RWPE2 (cell line): ENCODE results near the gene MYL7.

Experiments used
- ATAC-seq: fragments of 200-7000 bp; cut with Tn5 transposase; 3 replicates; pipeline ENCODE4 v1.9.1; 2021; ENCODE audit warnings: low read depth
- DNase-seq: peaks from one replicate; pipeline ENCODE4 v3.0.0-alpha.2; 2020; ENCODE audit warnings: low spot score
- H3K27ac ChIP-seq: fragments of 450-650 bp; 2 replicates; pipeline ENCODE4 v1.5.1; 2017; ENCODE audit warnings: mild to moderate bottlenecking; ENCODE audit not compliant: poor library complexity, severe bottlenecking
- H3K27me3 ChIP-seq: fragments of 250-450 bp; sonication (Bioruptor Pico); 2 replicates; pipeline ENCODE4 v1.5.1; 2021; ENCODE audit warnings: mild to moderate bottlenecking, moderate library complexity; ENCODE audit not compliant: insufficient read depth, poor library complexity, severe bottlenecking
- H3K36me3 ChIP-seq: fragments of 250-450 bp; sonication (Bioruptor Pico); 2 replicates; pipeline ENCODE4 v1.5.1; 2020; ENCODE audit warnings: low read depth, mild to moderate bottlenecking, moderate library complexity
- H3K4me1 ChIP-seq: fragments of 250-450 bp; sonication (Bioruptor Pico); 2 replicates; pipeline ENCODE4 v1.5.1; 2021; ENCODE audit warnings: mild to moderate bottlenecking, moderate library complexity; ENCODE audit not compliant: insufficient read depth, poor library complexity, severe bottlenecking
- H3K4me3 ChIP-seq: fragments of 250-450 bp; sonication (Bioruptor Pico); 2 replicates; pipeline ENCODE4 v1.5.1; 2021; ENCODE audit warnings: mild to moderate bottlenecking, moderate library complexity; ENCODE audit not compliant: severe bottlenecking
- H3K9me3 ChIP-seq: fragments of 250-450 bp; sonication (Bioruptor Pico); 2 replicates; pipeline ENCODE4 v1.5.1; 2021; ENCODE audit warnings: mild to moderate bottlenecking, moderate library complexity; ENCODE audit not compliant: severe bottlenecking
- TF ChIP-seq, protein P1 (sequence below): fragments of 450-650 bp; IDR thresholded peaks from one replicate; pipeline ENCODE4 v1.5.1; 2017; ENCODE audit warnings: mild to moderate bottlenecking, moderate library complexity; ENCODE audit not compliant: poor library complexity, severe bottlenecking

MYL7 gene

DNA sequence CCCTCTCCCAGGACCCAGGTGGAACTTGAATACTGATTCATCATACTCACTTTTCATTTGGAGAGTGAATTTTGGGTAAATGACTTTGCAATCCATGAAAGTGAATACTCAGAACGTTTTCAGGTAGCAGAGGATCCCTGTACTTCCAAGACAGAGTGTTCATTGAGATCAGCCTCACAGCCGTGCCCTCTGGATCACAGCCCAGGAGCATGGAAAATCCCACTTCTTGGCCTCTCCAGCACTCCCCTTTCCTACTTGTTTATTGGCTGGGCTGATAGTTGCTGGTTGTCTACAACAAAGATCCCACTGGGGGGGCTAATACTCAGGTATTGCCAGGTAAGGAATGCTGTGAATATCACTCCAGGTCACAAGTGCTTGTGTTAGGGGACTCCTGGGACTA, 42.3 kb upstream of the MYL7 start:
- H3K27me3 ChIP-seq, result no peaks in the 10 kb centered on the region
- no peak overlapping the region for H3K4me3 ChIP-seq
- no peaks in the 10 kb centered on the region for H3K36me3 ChIP-seq
- peaks cover 12% of the 10 kb centered on the region for H3K4me1 ChIP-seq
- no peaks in the 10 kb centered on the region for H3K9me3 ChIP-seq
- ATAC-seq (no peak), DNase-seq (no peak)
- H3K27ac ChIP-seq, result no peak overlapping the region
- TF ChIP-seq, protein P1, sequence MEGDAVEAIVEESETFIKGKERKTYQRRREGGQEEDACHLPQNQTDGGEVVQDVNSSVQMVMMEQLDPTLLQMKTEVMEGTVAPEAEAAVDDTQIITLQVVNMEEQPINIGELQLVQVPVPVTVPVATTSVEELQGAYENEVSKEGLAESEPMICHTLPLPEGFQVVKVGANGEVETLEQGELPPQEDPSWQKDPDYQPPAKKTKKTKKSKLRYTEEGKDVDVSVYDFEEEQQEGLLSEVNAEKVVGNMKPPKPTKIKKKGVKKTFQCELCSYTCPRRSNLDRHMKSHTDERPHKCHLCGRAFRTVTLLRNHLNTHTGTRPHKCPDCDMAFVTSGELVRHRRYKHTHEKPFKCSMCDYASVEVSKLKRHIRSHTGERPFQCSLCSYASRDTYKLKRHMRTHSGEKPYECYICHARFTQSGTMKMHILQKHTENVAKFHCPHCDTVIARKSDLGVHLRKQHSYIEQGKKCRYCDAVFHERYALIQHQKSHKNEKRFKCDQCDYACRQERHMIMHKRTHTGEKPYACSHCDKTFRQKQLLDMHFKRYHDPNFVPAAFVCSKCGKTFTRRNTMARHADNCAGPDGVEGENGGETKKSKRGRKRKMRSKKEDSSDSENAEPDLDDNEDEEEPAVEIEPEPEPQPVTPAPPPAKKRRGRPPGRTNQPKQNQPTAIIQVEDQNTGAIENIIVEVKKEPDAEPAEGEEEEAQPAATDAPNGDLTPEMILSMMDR, result no peak

DNA sequence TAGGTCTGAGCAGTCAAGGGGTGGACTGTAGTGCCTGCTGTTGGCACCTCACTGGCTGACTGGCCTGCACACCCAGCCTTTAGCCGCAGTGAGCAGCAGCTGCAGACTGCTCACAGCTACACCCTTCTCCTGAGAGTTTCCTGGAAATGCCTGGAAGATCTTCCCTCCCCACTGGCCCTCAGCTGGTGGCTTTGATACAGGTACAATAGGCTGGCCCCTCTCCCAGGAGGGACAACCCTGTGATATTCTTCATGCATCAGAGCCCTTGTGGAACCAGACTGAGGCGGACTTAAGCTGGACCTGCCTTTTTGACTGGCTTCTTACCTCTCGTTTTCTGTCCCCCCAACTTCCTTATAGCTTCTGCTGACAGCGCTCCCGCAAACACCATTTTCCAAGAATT, 41.7 kb upstream of the MYL7 start:
- H3K36me3 ChIP-seq, result no peaks in the 10 kb centered on the region
- H3K27ac ChIP-seq, result no peak overlapping the region
- TF ChIP-seq, protein P1, result no peak
- H3K4me3 ChIP-seq, result no peak overlapping the region
- H3K27me3 ChIP-seq, result no peaks in the 10 kb centered on the region
- H3K9me3 ChIP-seq, result no peaks in the 10 kb centered on the region
- peaks cover 13% of the 10 kb centered on the region for H3K4me1 ChIP-seq
- ATAC-seq, result no peak
- DNase-seq, result no peak

DNA sequence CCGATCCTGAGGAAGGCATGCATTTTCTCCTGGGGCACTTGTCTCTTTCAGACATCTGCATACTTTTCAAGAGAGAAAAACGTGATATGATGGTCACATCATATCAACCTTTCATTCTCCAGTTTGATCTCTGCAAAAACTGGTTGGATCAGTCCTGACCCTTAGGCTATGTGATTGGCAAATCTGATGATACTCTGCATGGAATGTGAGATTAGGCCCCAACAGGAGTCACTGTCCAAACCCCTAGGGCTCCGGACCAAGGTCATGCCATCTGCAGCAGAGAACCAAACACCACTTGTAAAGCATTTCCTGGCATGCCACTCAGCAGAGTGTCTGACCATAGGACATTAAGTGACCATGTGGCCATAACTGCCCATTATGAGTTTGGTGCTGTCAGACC, 39.5 kb upstream of the MYL7 start:
- Histone ChIP-seq H3K4me3 (no peak overlapping the region), H3K27ac (no peak overlapping the region), H3K27me3 (no peaks in the 10 kb centered on the region), H3K9me3 (no peaks in the 10 kb centered on the region), H3K36me3 (no peaks in the 10 kb centered on the region), H3K4me1 (peaks cover 16% of the 10 kb centered on the region)
- TF ChIP-seq, protein P1, result no peak
- DNase-seq (no peak), ATAC-seq (no peak)

DNA sequence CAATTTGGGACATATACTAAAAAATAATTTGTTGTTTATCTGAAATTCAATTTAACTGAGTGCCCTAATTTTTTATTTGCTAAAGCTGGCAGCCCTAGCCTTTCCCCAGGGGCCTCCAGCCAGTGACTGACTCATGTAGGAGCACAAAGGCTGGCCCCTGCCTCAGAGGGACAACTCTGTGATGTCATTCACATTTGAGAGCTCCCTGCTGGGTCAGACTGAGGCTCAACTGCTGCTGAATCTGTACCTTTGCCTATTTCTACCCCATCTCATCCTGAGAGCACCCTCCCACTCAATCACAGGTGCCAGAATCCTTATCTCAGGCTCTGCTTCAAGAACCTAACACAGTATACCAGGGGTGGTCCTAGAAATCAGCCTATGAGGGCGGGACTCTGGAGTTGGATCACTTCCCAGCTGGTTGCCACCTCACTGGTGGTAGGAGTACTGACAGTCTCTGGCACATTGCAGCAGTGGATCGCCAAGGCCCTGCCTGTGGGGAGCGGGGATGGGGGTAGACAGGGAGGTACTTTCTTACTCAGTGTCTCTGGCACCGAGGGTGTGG, 36.5 kb upstream of the MYL7 start:
- Histone ChIP-seq H3K4me3 (no peak overlapping the region), H3K27ac (no peak overlapping the region), H3K4me1 (peaks cover 4% of the 10 kb centered on the region), H3K9me3 (no peaks in the 10 kb centered on the region), H3K27me3 (no peaks in the 10 kb centered on the region), H3K36me3 (no peaks in the 10 kb centered on the region)
- DNase-seq, result no peak
- no peak for ATAC-seq
- TF ChIP-seq, protein P1, result no peak

DNA sequence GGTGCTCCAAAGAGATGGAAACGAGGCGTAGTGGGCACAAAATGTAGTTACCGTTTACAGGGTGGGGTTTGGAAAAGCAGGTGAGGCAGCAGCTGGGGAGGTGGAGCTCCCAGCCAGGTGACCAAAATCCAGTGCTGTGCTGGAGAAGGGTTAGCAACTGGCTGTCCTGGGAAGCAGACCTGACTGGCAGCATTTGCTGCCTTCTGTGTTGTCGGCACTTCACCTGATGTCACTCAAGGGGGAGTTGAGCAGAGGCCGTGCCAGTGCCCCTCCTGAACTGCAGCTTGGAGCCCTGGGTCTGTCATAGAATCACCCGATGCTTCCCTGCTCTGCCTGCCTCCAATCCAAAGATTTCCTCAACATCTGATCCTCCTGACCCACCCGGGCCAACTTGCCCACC, 35.4 kb upstream of the MYL7 start:
- DNase-seq (no peak), ATAC-seq (no peak)
- H3K36me3 ChIP-seq, result no peaks in the 10 kb centered on the region
- no peak overlapping the region for H3K4me3 ChIP-seq
- H3K27ac ChIP-seq, result no peak overlapping the region
- peaks cover 4% of the 10 kb centered on the region for H3K4me1 ChIP-seq
- H3K27me3 ChIP-seq, result no peaks in the 10 kb centered on the region
- H3K9me3 ChIP-seq, result no peaks in the 10 kb centered on the region
- TF ChIP-seq, protein P1, result no peak
